Ectodermal cell (in vitro differentiated cells): ENCODE results near the gene PALM3.
A peak's percentile ranks its signal among the peaks of the same experiment; 100 is the strongest.

ENCODE experiments used
- H3K27ac ChIP-seq: 2 replicates; pipeline ENCODE4 v1.7.0; 2013; ENCODE audit warnings: mild to moderate bottlenecking, low read depth, low read length; ENCODE audit not compliant: insufficient read depth, poor library complexity, severe bottlenecking
- H3K27me3 ChIP-seq: 2 replicates; pipeline ENCODE4 v1.7.0; 2013; ENCODE audit warnings: mild to moderate bottlenecking, low read length; ENCODE audit not compliant: insufficient read depth, control insufficient read depth, poor library complexity, severe bottlenecking
- H3K36me3 ChIP-seq: one replicate; pipeline ENCODE4 v1.7.0; 2013; ENCODE audit warnings: low read length; ENCODE audit not compliant: control insufficient read depth, insufficient read depth
- H3K4me1 ChIP-seq: one replicate; pipeline ENCODE4 v1.7.0; 2013; ENCODE audit warnings: low read length; ENCODE audit not compliant: control insufficient read depth, insufficient read depth
- H3K4me3 ChIP-seq: 2 replicates; pipeline ENCODE4 v1.7.0; 2013; ENCODE audit warnings: low read depth, low read length, control low read depth; ENCODE audit not compliant: insufficient read depth
- H3K9me3 ChIP-seq: 2 replicates; pipeline ENCODE4 v1.7.0; 2013; ENCODE audit warnings: mild to moderate bottlenecking, low read length, moderate library complexity; ENCODE audit not compliant: control insufficient read depth
- WGBS, 2 experiments: methylation state at CpG; one replicate each; pipeline ENCODE4 v1.1.7; 2013; ENCODE audit warnings: missing lambda C conversion rate in 2 of 2; 5-methylcytosine and 5-hydroxymethylcytosine counted together

Gene PALM3

DNA sequence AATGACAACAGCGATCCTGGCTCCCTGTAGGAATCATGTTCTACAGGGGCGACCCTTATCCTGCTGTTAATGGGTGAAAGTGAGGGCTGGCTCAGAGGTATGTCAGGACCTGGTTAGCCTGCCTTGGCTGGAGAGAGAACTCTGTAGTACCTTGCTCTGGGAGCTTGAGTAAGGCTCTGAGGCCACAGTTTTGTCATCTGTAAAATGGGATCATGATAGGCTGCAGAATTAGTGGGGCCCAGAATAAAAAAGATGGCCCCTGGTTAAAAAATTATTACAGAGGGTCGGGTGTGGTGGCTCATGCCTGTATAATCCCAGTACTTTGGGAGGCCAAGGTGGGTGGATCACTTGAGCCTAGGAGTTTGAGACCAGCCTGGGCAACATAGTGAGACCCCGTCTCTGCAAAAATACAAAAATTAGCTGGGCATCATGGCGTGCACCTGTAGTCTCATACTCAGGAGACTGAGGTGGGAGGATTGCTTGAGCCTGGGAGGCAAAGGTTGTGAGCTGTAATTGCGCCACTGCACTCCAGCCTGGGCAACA lies 39.2 kb upstream of the PALM3 start:
- Histone ChIP-seq H3K27me3 (no peaks in the 10 kb centered on the region), H3K4me3 (no peak overlapping the region), H3K4me1 (no peaks in the 10 kb centered on the region), H3K27ac (no peak overlapping the region), H3K36me3 (peaks cover 6% of the 10 kb centered on the region), H3K9me3 (no peaks in the 10 kb centered on the region)
- WGBS, 2 experiments, result 91 to 92% methylated on average over 6 of the region's 6 CpGs

DNA sequence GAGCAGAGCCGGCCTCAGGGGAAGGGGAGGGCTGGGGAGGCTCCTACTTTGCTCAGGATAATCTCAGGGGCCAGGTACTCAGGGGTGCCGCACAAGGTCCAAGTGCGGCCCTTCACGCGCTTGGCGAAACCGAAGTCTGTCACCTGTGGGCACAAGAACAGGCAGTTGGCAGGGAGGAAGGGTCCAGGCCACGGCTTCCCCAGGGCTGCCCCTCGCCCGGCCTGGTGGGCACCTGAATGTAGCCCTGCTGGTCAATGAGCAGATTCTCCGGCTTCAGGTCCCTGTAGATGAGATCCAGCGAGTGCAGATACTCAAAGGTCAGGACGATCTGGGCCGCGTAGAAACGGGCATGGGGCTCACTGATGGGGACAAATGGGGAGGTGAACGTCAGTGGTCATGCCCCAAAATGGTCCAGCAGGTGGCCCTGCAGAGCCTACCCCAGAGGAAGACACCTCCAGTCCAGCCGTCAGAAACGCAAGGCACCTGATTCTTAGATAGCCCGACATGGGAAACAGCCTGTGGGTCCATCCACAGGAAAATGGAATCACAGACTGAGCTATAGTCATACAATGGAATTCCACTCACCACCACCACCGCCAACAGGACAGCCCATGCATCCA lies 35.8 kb upstream of the PALM3 start:
- Histone ChIP-seq H3K36me3 (peaks cover 6% of the 10 kb centered on the region), H3K4me3 (no peak overlapping the region), H3K4me1 (no peaks in the 10 kb centered on the region), H3K9me3 (peaks cover 3% of the 10 kb centered on the region), H3K27me3 (no peaks in the 10 kb centered on the region), H3K27ac (no peak overlapping the region)
- WGBS, 2 experiments, result 88 to 89% methylated on average over 21 of the region's 21 CpGs

DNA sequence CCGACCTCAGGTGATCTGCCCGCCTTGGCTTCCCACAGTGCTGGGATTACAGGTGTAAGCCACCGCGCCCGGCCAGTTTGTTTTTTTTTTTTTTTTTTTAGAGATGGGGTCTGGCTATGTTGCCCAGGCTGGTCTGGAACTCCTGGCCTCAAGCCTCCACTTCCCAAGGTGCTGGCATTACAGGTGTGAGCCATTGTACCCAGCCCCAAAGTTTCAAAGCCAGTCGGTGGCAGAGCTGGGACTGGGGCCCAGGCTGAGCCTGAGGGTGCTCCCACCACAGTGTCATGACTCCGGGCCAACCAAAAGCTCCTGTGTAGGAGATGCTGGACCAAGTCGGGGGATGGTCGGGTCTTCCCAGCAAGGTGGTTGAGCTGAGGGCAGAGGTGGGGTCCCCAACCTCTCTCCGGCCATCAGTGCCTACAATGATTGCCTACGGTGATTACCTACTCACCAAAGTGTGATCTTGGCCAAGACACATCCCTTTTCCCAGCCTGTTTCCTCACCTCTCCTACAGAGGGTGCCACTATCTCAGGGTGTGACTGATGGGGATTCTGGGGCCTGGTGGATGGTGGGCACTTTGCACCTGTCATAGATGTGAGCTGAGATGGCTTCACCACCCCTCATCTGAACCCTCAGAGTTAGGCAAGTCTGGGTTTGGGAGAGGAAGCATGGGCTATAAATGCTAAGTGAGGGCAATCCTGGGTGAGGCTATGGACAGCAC lies 34.6 kb upstream of the PALM3 start:
- peaks cover 3% of the 10 kb centered on the region for H3K9me3 ChIP-seq
- peaks cover 10% of the 10 kb centered on the region for H3K4me1 ChIP-seq
- no peaks in the 10 kb centered on the region for H3K27me3 ChIP-seq
- 93 to 95% methylated on average over 11 of the region's 11 CpGs for WGBS, 2 experiments
- H3K36me3 ChIP-seq, result peaks cover 6% of the 10 kb centered on the region
- no peak overlapping the region for H3K27ac ChIP-seq
- no peak overlapping the region for H3K4me3 ChIP-seq

DNA sequence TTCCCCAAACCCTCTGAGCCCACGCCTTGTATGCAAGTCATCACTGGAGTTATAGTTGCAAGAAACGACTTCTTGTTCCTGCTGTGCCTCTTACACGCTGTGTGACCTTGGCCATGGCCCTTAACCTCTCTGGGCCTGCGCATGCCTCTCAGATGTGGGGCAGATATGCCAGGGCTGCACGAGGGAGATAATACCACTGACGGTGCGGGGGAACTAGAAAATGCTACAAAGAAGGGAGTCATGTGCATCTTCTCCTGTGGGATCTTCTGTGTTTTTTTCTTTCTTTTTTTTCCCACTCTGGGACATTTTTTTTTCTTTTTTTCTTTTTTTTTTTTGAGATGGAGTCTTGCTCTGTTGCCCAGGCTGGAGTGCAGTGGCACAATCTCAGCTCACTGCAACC lies 33.0 kb upstream of the PALM3 start:
- no peak overlapping the region for H3K27ac ChIP-seq
- no peaks in the 10 kb centered on the region for H3K27me3 ChIP-seq
- H3K4me3 ChIP-seq, result no peak overlapping the region
- peaks cover 3% of the 10 kb centered on the region for H3K9me3 ChIP-seq
- H3K36me3 ChIP-seq, result peaks cover 6% of the 10 kb centered on the region
- H3K4me1 ChIP-seq, result peaks cover 10% of the 10 kb centered on the region
- 94 to 95% methylated on average over 7 of the region's 7 CpGs for WGBS, 2 experiments

DNA sequence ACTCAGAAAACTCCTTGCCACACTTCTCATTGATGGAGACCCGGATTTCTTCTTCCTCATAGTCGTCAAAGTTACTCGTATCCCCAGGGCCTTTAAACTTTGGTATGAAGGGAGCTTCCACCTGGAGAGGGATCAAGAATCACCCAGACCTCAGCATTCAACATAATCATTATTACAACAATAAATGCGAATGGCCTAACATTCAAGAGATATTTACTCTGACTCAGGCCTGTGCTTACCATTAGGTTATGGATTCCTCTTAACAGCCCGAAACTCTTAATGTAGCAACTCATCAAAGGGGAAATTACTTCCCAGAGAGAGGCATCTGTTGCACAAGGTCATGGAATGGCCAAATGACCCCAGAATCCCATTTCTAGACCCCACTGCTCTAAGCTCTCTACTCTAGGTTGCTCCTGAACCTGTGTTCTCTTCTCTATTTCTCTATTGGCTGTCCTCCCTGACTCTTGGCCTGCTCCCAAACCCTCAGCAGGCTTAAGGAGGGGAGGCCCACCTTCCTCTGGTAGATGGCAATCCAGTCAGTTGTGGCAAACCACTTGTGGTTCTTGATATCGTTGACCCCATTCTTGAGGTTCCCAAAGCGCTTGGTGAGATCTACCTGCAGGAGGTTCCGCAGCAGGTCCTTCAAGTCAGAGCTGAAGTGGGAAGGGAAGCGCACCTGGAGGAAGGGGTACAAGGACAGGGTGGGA lies 31.4 kb upstream of the PALM3 start:
- Histone ChIP-seq H3K27ac (no peak overlapping the region), H3K4me1 (peaks cover 10% of the 10 kb centered on the region), H3K27me3 (peaks cover 7% of the 10 kb centered on the region), H3K9me3 (peaks cover 3% of the 10 kb centered on the region), H3K4me3 (no peak overlapping the region), H3K36me3 (peaks cover 11% of the 10 kb centered on the region)
- WGBS, 2 experiments, result 94 to 95% methylated on average over 9 of the region's 9 CpGs

DNA sequence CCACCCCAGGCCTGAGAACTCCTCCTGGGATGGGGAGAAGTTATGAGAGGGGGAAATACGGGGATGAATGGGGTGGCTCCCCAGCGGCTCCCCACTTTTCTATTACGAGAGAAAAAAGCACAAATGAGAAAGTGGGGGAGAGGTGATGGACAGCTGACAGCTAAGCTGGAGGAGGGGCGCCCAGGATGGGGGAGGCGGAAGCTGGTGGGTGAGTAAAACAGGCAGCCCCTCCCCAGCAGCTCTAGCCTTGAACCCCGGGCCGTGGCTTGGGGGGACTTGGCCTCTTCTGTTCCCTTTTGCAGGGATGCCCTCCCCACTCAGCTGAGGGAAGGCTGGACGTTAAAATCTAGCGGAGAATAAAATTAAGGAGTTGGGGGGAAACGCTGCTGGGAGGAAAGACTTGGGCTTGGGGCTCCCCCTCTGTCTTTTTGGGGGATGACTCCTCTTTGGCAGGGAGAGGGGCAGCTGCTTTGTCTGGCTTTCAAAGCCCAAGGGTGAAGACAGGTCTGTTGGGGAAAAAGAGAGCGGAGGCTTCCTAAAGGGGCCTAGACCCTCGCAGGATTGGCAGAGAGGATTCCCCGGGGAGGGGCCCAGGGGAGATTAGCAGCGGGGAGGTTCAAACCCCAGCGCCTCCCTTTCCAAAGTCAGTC lies 30.1 kb upstream of the PALM3 start:
- no peak overlapping the region for H3K27ac ChIP-seq
- peaks cover 3% of the 10 kb centered on the region for H3K9me3 ChIP-seq
- peak overlapping the region; percentile 56 for H3K4me3 ChIP-seq
- WGBS, 2 experiments, result 14 to 17% methylated on average over 15 of the region's 15 CpGs
- H3K4me1 ChIP-seq, result peaks cover 10% of the 10 kb centered on the region
- peaks cover 20% of the 10 kb centered on the region for H3K36me3 ChIP-seq
- H3K27me3 ChIP-seq, result peaks cover 7% of the 10 kb centered on the region

DNA sequence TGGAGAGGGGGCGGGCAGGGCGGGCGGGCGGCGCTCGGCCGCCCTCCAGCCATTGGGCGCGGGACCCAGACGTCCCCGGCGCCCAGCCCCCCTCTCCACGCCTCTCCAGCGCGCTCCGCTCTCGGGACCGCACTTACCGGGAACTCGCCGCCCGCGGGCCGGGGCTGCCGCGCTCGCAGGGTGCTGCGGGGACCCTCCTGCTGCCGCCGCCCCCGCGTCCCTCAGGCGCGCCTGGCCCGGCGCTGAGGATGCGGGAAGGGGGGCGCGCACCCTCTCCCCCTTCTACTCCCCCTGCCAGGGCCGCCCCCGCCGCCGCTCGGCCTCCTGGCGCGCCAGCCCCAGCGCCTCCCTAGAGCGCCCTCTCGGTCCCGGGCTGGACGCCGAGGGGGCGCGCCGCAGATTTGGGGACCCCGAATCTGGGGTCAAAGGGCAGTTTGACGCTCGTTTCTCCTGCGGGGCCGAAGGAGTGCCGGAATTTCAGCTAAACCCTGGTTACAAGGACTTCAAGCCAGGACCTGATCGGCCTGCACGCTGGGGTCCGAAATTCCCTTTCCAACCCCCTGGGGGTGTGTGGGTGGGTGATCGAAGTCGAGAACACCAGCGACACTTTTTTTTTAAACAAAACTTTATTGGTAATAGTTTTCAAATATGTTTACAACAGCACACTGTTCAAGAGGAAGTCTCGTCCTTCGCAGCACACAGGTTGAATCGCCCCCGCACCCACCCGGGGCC lies 29.4 kb upstream of the PALM3 start:
- WGBS, 2 experiments, result 0 to 1% methylated on average over 68 to 71 of the region's 72 CpGs
- Histone ChIP-seq H3K27me3 (peaks cover 9% of the 10 kb centered on the region), H3K9me3 (peaks cover 3% of the 10 kb centered on the region), H3K36me3 (peaks cover 14% of the 10 kb centered on the region), H3K27ac (peak overlapping the region; percentile 55), H3K4me3 (peak overlapping the region; percentile 56), H3K4me1 (peaks cover 10% of the 10 kb centered on the region)

DNA sequence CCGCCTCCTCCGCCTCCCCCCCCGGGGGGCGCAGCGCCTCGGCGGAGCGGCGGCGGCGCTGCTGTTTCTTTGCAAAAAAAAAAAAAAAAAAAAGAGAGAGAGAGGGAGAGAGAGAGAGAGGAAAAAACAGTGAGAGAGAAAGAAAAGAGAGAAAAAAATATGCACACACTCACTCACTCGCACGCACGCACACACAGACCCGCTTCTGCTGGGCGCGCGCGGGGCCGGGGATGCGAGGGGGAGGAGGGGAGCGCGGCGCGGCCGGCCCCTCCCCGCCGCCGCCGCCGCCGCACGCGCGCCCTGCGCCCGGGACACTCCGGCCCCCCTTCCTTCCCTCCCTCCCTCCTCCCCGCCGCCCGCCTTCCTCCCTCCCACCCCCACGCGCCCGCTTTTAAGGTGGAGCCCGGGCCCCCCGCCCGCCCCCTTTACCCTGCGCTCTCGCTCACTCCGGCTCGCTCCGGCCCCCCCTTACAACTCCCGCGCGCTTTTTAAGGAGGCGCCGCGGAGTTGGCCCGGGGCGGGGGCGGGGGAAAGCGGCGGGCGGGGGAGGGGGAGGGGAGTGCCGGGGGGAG lies 28.7 kb upstream of the PALM3 start, which contains the start of gene SAMD1:
Gene SAMD1, minus strand, starts transcription at position 243 of the 572 bp plus-strand sequence.
- peaks cover 15% of the 10 kb centered on the region for H3K27me3 ChIP-seq
- 0% methylated on average over 14 to 32 of the region's 65 CpGs for WGBS, 2 experiments
- H3K4me1 ChIP-seq, result peaks cover 10% of the 10 kb centered on the region
- peak within 1 kb of the TSS; percentile 69 for H3K27ac ChIP-seq
- peaks cover 14% of the 10 kb centered on the region for H3K36me3 ChIP-seq
- peak within 1 kb of the TSS; percentile 56 for H3K4me3 ChIP-seq
- peaks cover 3% of the 10 kb centered on the region for H3K9me3 ChIP-seq
